ENCODE measurements around the gene PARP12. TPM values are rescaled to one million over a fixed set of nuclear protein-coding genes. Genes with fewer than 3 reads are reported as not detected.
A peak's percentile ranks its signal among the peaks of the same experiment; 100 is the strongest.

Gene PARP12
- total and polyA plus RNA-seq, 2 of the 13 experiments (the other 11 are each of a cell fraction or from before 2014, with no cell fraction given), result 15.5 to 35.2 TPM

DNA sequence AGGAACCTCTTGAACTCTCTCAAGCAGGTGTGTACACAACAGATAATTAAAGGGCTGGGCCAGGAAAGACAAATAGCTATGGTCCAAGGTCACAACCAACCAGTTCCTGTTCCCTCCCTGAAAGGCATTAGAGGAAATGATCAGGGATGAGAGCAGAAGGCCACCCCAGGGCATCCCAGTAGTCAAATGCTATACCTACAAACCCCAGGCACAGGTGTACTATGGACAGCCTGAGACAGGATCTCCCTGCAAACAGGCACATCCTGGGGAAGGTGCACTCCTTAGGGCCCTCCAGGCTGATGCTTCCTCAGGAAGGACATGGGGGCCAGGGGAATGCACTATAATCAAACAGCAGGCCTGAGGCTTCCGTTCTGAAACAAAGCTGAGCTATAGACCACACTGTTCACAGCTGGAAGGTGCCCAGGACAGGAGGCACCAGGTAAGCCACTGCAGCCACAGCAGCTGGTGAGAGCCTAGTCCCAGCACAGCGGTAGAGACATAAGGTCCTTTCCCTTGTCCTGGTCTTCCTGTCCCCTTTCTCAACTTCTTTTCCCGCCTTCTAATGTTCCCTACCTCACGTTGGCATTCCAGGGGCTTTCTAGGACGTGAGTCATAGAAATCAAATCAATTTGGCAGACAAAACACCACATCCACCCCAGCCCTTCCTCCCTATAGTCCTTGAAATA is 13.3 kb downstream of the PARP12 start (continued):
- TF ChIP-seq ZNF569 (CRISPR knock-in tag; IDR thresholded peaks at IDR 0.05; ENCODE audit: borderline replicate concordance) (no peak), NRL (CRISPR knock-in tag; IDR thresholded peaks at IDR 0.05; ENCODE audit: borderline replicate concordance) (no peak), ZNF720 (CRISPR knock-in tag; IDR thresholded peaks at IDR 0.05) (no peak), ZNF546 (CRISPR knock-in tag; conservative IDR thresholded peaks at IDR 0.05) (0 out of 2 replicates have a peak, but pooled peaks have one; percentile 48), KAT8 (CRISPR knock-in tag; IDR thresholded peaks at IDR 0.05) (peak; percentile 82), SMARCE1 (IDR thresholded peaks at IDR 0.05; ENCODE audit: borderline replicate concordance) (peak; percentile 54; the same call in 1 of the 2 replicates), ZBTB7A (CRISPR knock-in tag; IDR thresholded peaks at IDR 0.05) (no peak), PHF8 (CRISPR knock-in tag; IDR thresholded peaks at IDR 0.05) (no peak), ZBTB42 (CRISPR knock-in tag; IDR thresholded peaks at IDR 0.05) (no peak; the same call in 1 of the 2 replicates), MTF2 (CRISPR knock-in tag; IDR thresholded peaks at IDR 0.05; ENCODE audit: borderline replicate concordance) (no peak; the same call in 1 of the 2 replicates), ZBTB1 (CRISPR knock-in tag; IDR thresholded peaks at IDR 0.05; ENCODE audit: borderline replicate concordance) (no peak), MIXL1 (CRISPR knock-in tag; IDR thresholded peaks at IDR 0.05) (peak; percentile 100), ZNF644 (CRISPR knock-in tag; IDR thresholded peaks at IDR 0.05; ENCODE audit: low read depth) (0 out of 2 replicates have a peak, but pooled peaks have one; percentile 24), ADNP (CRISPR knock-in tag; IDR thresholded peaks at IDR 0.05) (no peak), RARG (CRISPR knock-in tag; IDR thresholded peaks at IDR 0.05; ENCODE audit: low read depth) (no peak), NCOA1 (CRISPR knock-in tag; IDR thresholded peaks at IDR 0.05) (peak; percentile 97), MZF1 (CRISPR knock-in tag; IDR thresholded peaks at IDR 0.05; ENCODE audit: borderline replicate concordance) (no peak)
- TF ChIP-seq, protein P1, sequence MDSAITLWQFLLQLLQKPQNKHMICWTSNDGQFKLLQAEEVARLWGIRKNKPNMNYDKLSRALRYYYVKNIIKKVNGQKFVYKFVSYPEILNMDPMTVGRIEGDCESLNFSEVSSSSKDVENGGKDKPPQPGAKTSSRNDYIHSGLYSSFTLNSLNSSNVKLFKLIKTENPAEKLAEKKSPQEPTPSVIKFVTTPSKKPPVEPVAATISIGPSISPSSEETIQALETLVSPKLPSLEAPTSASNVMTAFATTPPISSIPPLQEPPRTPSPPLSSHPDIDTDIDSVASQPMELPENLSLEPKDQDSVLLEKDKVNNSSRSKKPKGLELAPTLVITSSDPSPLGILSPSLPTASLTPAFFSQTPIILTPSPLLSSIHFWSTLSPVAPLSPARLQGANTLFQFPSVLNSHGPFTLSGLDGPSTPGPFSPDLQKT (CRISPR knock-in tag; IDR thresholded peaks at IDR 0.05; ENCODE audit: borderline replicate concordance), result 0 out of 2 replicates have a peak, but pooled peaks have one; percentile 24
- TF ChIP-seq, protein P2, sequence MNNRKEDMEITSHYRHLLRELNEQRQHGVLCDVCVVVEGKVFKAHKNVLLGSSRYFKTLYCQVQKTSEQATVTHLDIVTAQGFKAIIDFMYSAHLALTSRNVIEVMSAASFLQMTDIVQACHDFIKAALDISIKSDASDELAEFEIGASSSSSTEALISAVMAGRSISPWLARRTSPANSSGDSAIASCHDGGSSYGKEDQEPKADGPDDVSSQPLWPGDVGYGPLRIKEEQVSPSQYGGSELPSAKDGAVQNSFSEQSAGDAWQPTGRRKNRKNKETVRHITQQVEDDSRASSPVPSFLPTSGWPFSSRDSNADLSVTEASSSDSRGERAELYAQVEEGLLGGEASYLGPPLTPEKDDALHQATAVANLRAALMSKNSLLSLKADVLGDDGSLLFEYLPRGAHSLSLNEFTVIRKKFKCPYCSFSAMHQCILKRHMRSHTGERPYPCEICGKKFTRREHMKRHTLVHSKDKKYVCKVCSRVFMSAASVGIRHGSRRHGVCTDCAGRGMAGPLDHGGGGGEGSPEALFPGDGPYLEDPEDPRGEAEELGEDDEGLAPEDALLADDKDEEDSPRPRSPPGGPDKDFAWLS (CRISPR knock-in tag; IDR thresholded peaks at IDR 0.05; ENCODE audit: borderline replicate concordance), result no peak
- TF ChIP-seq, protein P3, sequence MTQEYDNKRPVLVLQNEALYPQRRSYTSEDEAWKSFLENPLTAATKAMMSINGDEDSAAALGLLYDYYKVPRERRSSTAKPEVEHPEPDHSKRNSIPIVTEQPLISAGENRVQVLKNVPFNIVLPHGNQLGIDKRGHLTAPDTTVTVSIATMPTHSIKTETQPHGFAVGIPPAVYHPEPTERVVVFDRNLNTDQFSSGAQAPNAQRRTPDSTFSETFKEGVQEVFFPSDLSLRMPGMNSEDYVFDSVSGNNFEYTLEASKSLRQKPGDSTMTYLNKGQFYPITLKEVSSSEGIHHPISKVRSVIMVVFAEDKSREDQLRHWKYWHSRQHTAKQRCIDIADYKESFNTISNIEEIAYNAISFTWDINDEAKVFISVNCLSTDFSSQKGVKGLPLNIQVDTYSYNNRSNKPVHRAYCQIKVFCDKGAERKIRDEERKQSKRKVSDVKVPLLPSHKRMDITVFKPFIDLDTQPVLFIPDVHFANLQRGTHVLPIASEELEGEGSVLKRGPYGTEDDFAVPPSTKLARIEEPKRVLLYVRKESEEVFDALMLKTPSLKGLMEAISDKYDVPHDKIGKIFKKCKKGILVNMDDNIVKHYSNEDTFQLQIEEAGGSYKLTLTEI (CRISPR knock-in tag; conservative IDR thresholded peaks at IDR 0.05), result no peak
- TF ChIP-seq, protein P4, sequence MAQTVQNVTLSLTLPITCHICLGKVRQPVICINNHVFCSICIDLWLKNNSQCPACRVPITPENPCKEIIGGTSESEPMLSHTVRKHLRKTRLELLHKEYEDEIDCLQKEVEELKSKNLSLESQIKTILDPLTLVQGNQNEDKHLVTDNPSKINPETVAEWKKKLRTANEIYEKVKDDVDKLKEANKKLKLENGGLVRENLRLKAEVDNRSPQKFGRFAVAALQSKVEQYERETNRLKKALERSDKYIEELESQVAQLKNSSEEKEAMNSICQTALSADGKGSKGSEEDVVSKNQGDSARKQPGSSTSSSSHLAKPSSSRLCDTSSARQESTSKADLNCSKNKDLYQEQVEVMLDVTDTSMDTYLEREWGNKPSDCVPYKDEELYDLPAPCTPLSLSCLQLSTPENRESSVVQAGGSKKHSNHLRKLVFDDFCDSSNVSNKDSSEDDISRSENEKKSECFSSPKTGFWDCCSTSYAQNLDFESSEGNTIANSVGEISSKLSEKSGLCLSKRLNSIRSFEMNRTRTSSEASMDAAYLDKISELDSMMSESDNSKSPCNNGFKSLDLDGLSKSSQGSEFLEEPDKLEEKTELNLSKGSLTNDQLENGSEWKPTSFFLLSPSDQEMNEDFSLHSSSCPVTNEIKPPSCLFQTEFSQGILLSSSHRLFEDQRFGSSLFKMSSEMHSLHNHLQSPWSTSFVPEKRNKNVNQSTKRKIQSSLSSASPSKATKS (CRISPR knock-in tag; IDR thresholded peaks at IDR 0.05), result peak; percentile 57; the same call in 1 of the 2 replicates
- TF ChIP-seq, protein P5, sequence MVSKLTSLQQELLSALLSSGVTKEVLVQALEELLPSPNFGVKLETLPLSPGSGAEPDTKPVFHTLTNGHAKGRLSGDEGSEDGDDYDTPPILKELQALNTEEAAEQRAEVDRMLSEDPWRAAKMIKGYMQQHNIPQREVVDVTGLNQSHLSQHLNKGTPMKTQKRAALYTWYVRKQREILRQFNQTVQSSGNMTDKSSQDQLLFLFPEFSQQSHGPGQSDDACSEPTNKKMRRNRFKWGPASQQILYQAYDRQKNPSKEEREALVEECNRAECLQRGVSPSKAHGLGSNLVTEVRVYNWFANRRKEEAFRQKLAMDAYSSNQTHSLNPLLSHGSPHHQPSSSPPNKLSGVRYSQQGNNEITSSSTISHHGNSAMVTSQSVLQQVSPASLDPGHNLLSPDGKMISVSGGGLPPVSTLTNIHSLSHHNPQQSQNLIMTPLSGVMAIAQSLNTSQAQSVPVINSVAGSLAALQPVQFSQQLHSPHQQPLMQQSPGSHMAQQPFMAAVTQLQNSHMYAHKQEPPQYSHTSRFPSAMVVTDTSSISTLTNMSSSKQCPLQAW (CRISPR knock-in tag; IDR thresholded peaks at IDR 0.05), result peak; percentile 97
